HG03342 (cell line): ENCODE results near the gene GCG.

Source experiments
- ATAC-seq: cut with Tn5 transposase; IDR thresholded peaks from one replicate; pipeline ENCODE4 v1.9.1; 2021; ENCODE audit warnings: mild to moderate bottlenecking, moderate library complexity; ENCODE audit not compliant: unreplicated experiment

Gene GCG

GRCh38 chr2:162103443-162104009 lies 48.5 kb downstream of the GCG start:
- no peak for ATAC-seq

DNA sequence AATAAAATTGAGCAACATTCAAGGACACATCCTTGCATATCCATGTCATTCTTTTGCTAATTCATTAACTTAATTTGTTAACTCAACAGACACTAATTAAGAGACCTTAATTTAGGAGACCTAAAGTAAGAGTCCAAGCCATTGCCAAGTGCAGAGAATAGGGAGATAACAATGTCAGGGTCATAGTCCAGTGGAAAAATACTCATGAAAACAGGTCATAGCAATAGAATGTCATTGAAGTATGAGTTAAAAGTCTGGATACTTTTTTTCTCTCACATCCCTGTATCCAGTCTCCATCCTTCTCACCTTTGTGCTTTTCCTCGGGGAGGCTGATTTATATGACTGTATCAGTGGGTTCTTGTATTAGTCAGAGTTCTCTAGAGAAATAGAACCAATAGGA lies 51.5 kb downstream of the GCG start:
- no peak for ATAC-seq

GRCh38 chr2:162099836-162100235 lies 52.2 kb downstream of the GCG start:
- ATAC-seq, result no peak
